Astrocyte of the cerebellum (primary cell): ENCODE results near the gene CDKAL1.

Experiments used
- DNase-seq: peaks from one replicate; pipeline ENCODE4 v3.0.0-alpha.2; 2011; ENCODE audit warnings: low read depth
- H3K4me3 ChIP-seq: 2 replicates; pipeline ENCODE4 v1.5.1; 2011; ENCODE audit warnings: mild to moderate bottlenecking, low read depth, low read length, moderate library complexity
- CTCF ChIP-seq: IDR thresholded peaks from 2 replicates; pipeline ENCODE4 v1.5.1; 2012; ENCODE audit warnings: low read length, low read depth, moderate library complexity, mild to moderate bottlenecking; ENCODE audit errors: missing control alignments
- in situ Hi-C: cut with HindIII; loops from 2 replicates; pipeline ENCODE4 v1.10.0; 2017; ENCODE audit warnings: low sequenced_read_pairs

CDKAL1 gene

DNA sequence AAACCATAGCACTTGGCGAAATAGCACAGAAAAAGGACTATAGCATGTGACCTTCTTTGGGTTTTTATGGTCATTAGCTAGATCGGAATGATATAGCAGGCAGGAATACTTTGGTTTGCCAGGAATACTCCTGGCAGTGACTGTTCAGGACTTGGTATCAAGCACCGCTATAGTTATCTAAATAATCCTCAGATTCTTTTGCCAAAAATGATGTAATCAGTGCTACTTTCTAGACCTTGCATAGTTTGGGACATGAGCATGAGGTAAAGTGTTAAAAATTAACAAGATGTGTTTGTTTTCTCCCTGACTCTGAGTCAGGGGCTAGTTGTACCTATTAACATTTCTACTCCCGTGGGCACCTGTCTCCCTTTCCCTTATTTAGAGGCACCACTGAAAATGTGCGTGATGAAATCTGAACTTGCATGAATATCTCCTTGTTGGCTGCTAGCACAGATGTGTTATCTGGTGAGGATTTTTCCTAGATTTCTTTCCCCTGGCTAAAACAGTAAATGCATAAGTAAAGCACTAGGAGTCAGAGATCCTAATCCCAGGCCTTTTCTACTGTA lies 511.0 kb downstream of the CDKAL1 start:
- in situ Hi-C loops = no loop called here
- no peak for DNase-seq
- no peak for TF ChIP-seq CTCF
- no peak overlapping the region for H3K4me3 ChIP-seq

- no peak for TF ChIP-seq CTCF
- in situ Hi-C loops = no loop called here
- peak; percentile 32 for DNase-seq
- H3K4me3 ChIP-seq = no peak overlapping the region
Measured at GRCh38 chr6:21046276-21046675, 512.0 kb downstream of the CDKAL1 start.

DNA sequence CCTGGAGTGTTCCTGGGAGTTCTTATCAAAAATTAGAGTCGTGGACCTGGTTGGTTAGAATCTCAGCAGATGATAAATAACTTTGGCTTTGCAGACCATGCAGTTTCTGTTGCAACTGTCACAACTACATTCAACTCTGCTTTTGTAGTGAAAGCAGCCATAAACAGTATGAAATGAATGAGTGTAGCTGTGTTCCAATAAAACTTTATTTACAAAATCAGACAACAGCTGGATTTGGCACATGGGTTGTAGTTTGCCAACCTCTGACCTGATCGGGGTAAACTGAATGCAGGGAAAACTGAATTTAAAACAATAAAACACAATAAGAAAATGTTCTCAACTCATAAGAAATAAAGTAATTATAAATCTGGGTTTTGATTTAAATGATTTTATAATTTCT lies 513.8 kb downstream of the CDKAL1 start:
- H3K4me3 ChIP-seq = no peak overlapping the region
- in situ Hi-C loops = no loop called here
- TF ChIP-seq CTCF = no peak
- DNase-seq = no peak

GRCh38 chr6:21049148-21049547 lies 514.9 kb downstream of the CDKAL1 start:
- in situ Hi-C loops = no loop called here
- H3K4me3 ChIP-seq = no peak overlapping the region
- TF ChIP-seq CTCF = no peak
- DNase-seq = no peak

GRCh38 chr6:21049572-21049971 lies 515.3 kb downstream of the CDKAL1 start:
- peak; percentile 19 for DNase-seq
- no peak overlapping the region for H3K4me3 ChIP-seq
- in situ Hi-C loops = no loop called here
- no peak for TF ChIP-seq CTCF

GRCh38 chr6:21050935-21051334 lies 516.7 kb downstream of the CDKAL1 start:
- H3K4me3 ChIP-seq = no peak overlapping the region
- TF ChIP-seq CTCF = no peak
- in situ Hi-C loops = no loop called here
- no peak for DNase-seq

GRCh38 chr6:21051777-21052176 lies 517.5 kb downstream of the CDKAL1 start:
- no peak overlapping the region for H3K4me3 ChIP-seq
- in situ Hi-C loops = no loop called here
- no peak for DNase-seq
- TF ChIP-seq CTCF = no peak
